Left lung (tissue), 10 donors: Measurements from ENCODE around the gene ADIPOR2. TPM values are rescaled to one million over a fixed set of nuclear protein-coding genes. Genes with fewer than 3 reads are reported as not detected.

Source experiments
- ATAC-seq: fragments of 200-7000 bp; cut with Tn5 transposase; one replicate; pipeline ENCODE4 v1.9.1; 2020; ENCODE audit warnings: moderate library complexity
- DNase-seq, 4 donors: peaks; one replicate each; pipeline ENCODE4 v3.0.0-alpha.2; 2013 to 2020
- H3K27ac ChIP-seq, 2 donors: fragments of 200-600 bp; sonication (generic) in 1 of 2; one replicate each; pipeline versions ENCODE4 v1.5.0 to v1.8.0; 2020 to 2021
- H3K27me3 ChIP-seq, 2 donors: fragments of 200-600 bp; sonication (generic) in 1 of 2; one replicate each; pipeline versions ENCODE4 v1.5.0 to v1.8.0; 2020 to 2021
- H3K36me3 ChIP-seq, 2 donors: fragments of 200-600 bp; sonication (generic) in 1 of 2; one replicate each; pipeline versions ENCODE4 v1.5.0 to v1.8.0; 2020 to 2021
- H3K4me1 ChIP-seq, 2 donors: fragments of 200-600 bp; one replicate each; pipeline ENCODE4 v1.8.0; 2021
- H3K4me3 ChIP-seq, 2 donors: fragments of 200-600 bp; sonication (generic) in 1 of 2; one replicate each; pipeline versions ENCODE4 v1.5.0 to v1.8.0; 2020 to 2021; ENCODE audit warnings: mild to moderate bottlenecking in 1 of 2
- H3K9me3 ChIP-seq, 2 donors: fragments of 200-600 bp; sonication (generic) in 1 of 2; one replicate each; pipeline versions ENCODE4 v1.5.0 to v1.8.0; 2020 to 2021
- CTCF ChIP-seq, 2 donors: fragments of 200-600 bp; sonication (generic) in 1 of 2; IDR thresholded peaks; one replicate each; pipeline versions ENCODE4 v1.5.0 to v1.8.0; 2021; ENCODE audit warnings: antibody characterized with exemption in 2 of 2
- intact Hi-C, 2 donors: fragments of 100-400 bp; cut with DNase I; formaldehyde crosslinking; loops; one replicate each; pipeline versions ENCODE4 v1.11.2 to v1.14.2; 2022
- polyA plus RNA-seq, 6 donors: library from polyadenylated mRNA; unstranded; fragments of 120-200 nt; gene quantifications; one replicate each; pipeline ENCODE4 v1.2.1, GENCODE V29; 2013; ENCODE audit not compliant: insufficient read length in 6 of 6
- total RNA-seq, 2 donors: library from RNA; stranded (reverse); fragmentation: NEBNext Ultra II Directional; extraction: Animal tissue kit (Norgen Biotek cat#: 25700); gene quantifications; one replicate each; pipeline ENCODE4 v1.2.1, GENCODE V29; 2021
- donor health status: DM: no; HTN: yes; CAD: no.
- donor health status: DM: no; HTN: no; CAD: no.

Gene ADIPOR2
- total and polyA plus RNA-seq, 8 donors, result 37.0 to 66.8 (median 41.7) TPM

GRCh38 chr12:1644534-1645438 lies 46.1 kb upstream of the ADIPOR2 start:
- no peak for TF ChIP-seq CTCF (IDR thresholded peaks at IDR 0.05)
- no peak overlapping the region for H3K27ac ChIP-seq
- intact Hi-C loops, result loop anchor here in 1 of 2 donors (10.0 kb wide), 1 partner anchor 290 kb away; no protein-coding TSS in a partner anchor

GRCh38 chr12:1645819-1646218 lies 45.1 kb upstream of the ADIPOR2 start:
- Histone ChIP-seq H3K9me3 (no peaks in the 10 kb centered on the region), H3K27me3 (no peaks in the 10 kb centered on the region), H3K36me3 (no peaks in the 10 kb centered on the region), H3K4me1 (peaks cover 0 to 22% of the 10 kb centered on the region in 2 donors), H3K4me3 (no peak overlapping the region), H3K27ac (no peak overlapping the region)
- intact Hi-C loops, result loop anchor here in 1 of 2 donors (10.0 kb wide), 1 partner anchor 289 kb away; no protein-coding TSS in a partner anchor
- TF ChIP-seq CTCF (IDR thresholded peaks at IDR 0.05), result no peak
- ATAC-seq (no peak), DNase-seq (no peak)

More at GRCh38 chr12:1644534-1645438, 46.1 kb upstream of the ADIPOR2 start:
- peak; percentile 65 to 94 (median 85) for DNase-seq
- H3K27me3 ChIP-seq, result no peaks in the 10 kb centered on the region
- no peaks in the 10 kb centered on the region for H3K9me3 ChIP-seq
- peaks cover 0 to 22% of the 10 kb centered on the region in 2 donors for H3K4me1 ChIP-seq
- no peaks in the 10 kb centered on the region for H3K36me3 ChIP-seq
- peak; percentile 70 for ATAC-seq
- H3K4me3 ChIP-seq, result no peak overlapping the region

GRCh38 chr12:1646569-1647284 lies 44.1 kb upstream of the ADIPOR2 start:
- no peak overlapping the region for H3K27ac ChIP-seq
- ATAC-seq (peak; percentile 27), DNase-seq (peak in 1 of 4 donors; percentile 82)
- H3K36me3 ChIP-seq, result no peaks in the 10 kb centered on the region
- no peaks in the 10 kb centered on the region for H3K9me3 ChIP-seq
- H3K4me1 ChIP-seq, result peaks cover 0 to 22% of the 10 kb centered on the region in 2 donors
- H3K4me3 ChIP-seq, result no peak overlapping the region
- H3K27me3 ChIP-seq, result no peaks in the 10 kb centered on the region
- TF ChIP-seq CTCF (IDR thresholded peaks at IDR 0.05), result no peak
- intact Hi-C loops, result loop anchor here in 1 of 2 donors (10.0 kb wide), 1 partner anchor 288 kb away; no protein-coding TSS in a partner anchor

GRCh38 chr12:1647285-1647669 lies 43.6 kb upstream of the ADIPOR2 start:
- peaks cover 0 to 22% of the 10 kb centered on the region in 2 donors for H3K4me1 ChIP-seq
- DNase-seq, result no peak
- no peak for TF ChIP-seq CTCF (IDR thresholded peaks at IDR 0.05)
- ATAC-seq, result no peak
- H3K4me3 ChIP-seq, result no peak overlapping the region
- no peaks in the 10 kb centered on the region for H3K36me3 ChIP-seq
- H3K9me3 ChIP-seq, result no peaks in the 10 kb centered on the region
- no peaks in the 10 kb centered on the region for H3K27me3 ChIP-seq
- no peak overlapping the region for H3K27ac ChIP-seq
- intact Hi-C loops, result loop anchor here in 1 of 2 donors (10.0 kb wide), 1 partner anchor 288 kb away; no protein-coding TSS in a partner anchor
